ENCODE data around the gene ZDHHC14.

Gene ZDHHC14

GRCh38 chr6:157428427-157429202 is 47.6 kb downstream of the ZDHHC14 start:
- Histone ChIP-seq H3K27ac (ENCODE audit: low read depth, low read length) (no peak overlapping the region), H3K4me3 (ENCODE audit: insufficient read depth, low read length, poor library complexity, severe bottlenecking) (no peak overlapping the region), H3K9ac (ENCODE audit: low read length) (no peak overlapping the region), H2AFZ (ENCODE audit: low read depth, low read length, severe bottlenecking) (no peak overlapping the region), H3K4me2 (ENCODE audit: low read depth, low read length, poor library complexity, severe bottlenecking) (no peak overlapping the region), H3F3A (ENCODE audit: insufficient read depth) (no peaks in the 10 kb centered on the region), H4K20me1 (ENCODE audit: low read depth, low read length) (no peaks in the 10 kb centered on the region), H3K27me3 (ENCODE audit: low read length) (no peaks in the 10 kb centered on the region), H3K36me3 (ENCODE audit: low read length) (no peaks in the 10 kb centered on the region), H3K9me2 (replicated peaks; ENCODE audit: insufficient read depth, low read length) (no peaks in the 10 kb centered on the region), H3K79me2 (ENCODE audit: insufficient read depth, low read length) (no peaks in the 10 kb centered on the region), H3K9me3 (ENCODE audit: insufficient read depth, low read length) (no peaks in the 10 kb centered on the region)
- TF ChIP-seq EZH2phosphoT487 (conservative IDR thresholded peaks at IDR 0.05; ENCODE audit: low read length) (no peak), CTCF (IDR thresholded peaks at IDR 0.05; ENCODE audit: insufficient read depth, low read length, poor library complexity, severe bottlenecking) (no peak)

- H3K27ac ChIP-seq (ENCODE audit: low read depth, low read length) = no peak overlapping the region
- H3K4me2 ChIP-seq (ENCODE audit: low read depth, low read length, poor library complexity, severe bottlenecking) = no peak overlapping the region
- no peaks in the 10 kb centered on the region for H3K79me2 ChIP-seq (ENCODE audit: insufficient read depth, low read length)
Observed at GRCh38 chr6:157429248-157429647, 48.3 kb downstream of the ZDHHC14 start.

GRCh38 chr6:157430834-157431233 is 49.8 kb downstream of the ZDHHC14 start:
- Histone ChIP-seq H4K20me1 (ENCODE audit: low read depth, low read length) (no peaks in the 10 kb centered on the region), H3F3A (ENCODE audit: insufficient read depth) (no peaks in the 10 kb centered on the region), H3K4me3 (ENCODE audit: insufficient read depth, low read length, poor library complexity, severe bottlenecking) (no peak overlapping the region), H3K79me2 (ENCODE audit: insufficient read depth, low read length) (no peaks in the 10 kb centered on the region), H3K36me3 (ENCODE audit: low read length) (no peaks in the 10 kb centered on the region), H3K4me2 (ENCODE audit: low read depth, low read length, poor library complexity, severe bottlenecking) (no peak overlapping the region), H2AFZ (ENCODE audit: low read depth, low read length, severe bottlenecking) (no peak overlapping the region), H3K9me3 (ENCODE audit: insufficient read depth, low read length) (no peaks in the 10 kb centered on the region), H3K9me2 (replicated peaks; ENCODE audit: insufficient read depth, low read length) (no peaks in the 10 kb centered on the region), H3K27me3 (ENCODE audit: low read length) (no peaks in the 10 kb centered on the region), H3K27ac (ENCODE audit: low read depth, low read length) (no peak overlapping the region), H3K9ac (ENCODE audit: low read length) (no peak overlapping the region)
- TF ChIP-seq CTCF (IDR thresholded peaks at IDR 0.05; ENCODE audit: insufficient read depth, low read length, poor library complexity, severe bottlenecking) (no peak), EZH2phosphoT487 (conservative IDR thresholded peaks at IDR 0.05; ENCODE audit: low read length) (no peak)

More at GRCh38 chr6:157429248-157429647, 48.3 kb downstream of the ZDHHC14 start:
- no peaks in the 10 kb centered on the region for H4K20me1 ChIP-seq (ENCODE audit: low read depth, low read length)
- no peaks in the 10 kb centered on the region for H3K9me3 ChIP-seq (ENCODE audit: insufficient read depth, low read length)
- no peak overlapping the region for H2AFZ ChIP-seq (ENCODE audit: low read depth, low read length, severe bottlenecking)
- H3K9me2 ChIP-seq (replicated peaks; ENCODE audit: insufficient read depth, low read length) = no peaks in the 10 kb centered on the region
- no peaks in the 10 kb centered on the region for H3K27me3 ChIP-seq (ENCODE audit: low read length)
- TF ChIP-seq CTCF (IDR thresholded peaks at IDR 0.05; ENCODE audit: insufficient read depth, low read length, poor library complexity, severe bottlenecking) (no peak), EZH2phosphoT487 (conservative IDR thresholded peaks at IDR 0.05; ENCODE audit: low read length) (no peak)
- H3K4me3 ChIP-seq (ENCODE audit: insufficient read depth, low read length, poor library complexity, severe bottlenecking) = no peak overlapping the region
- no peak overlapping the region for H3K9ac ChIP-seq (ENCODE audit: low read length)
- H3F3A ChIP-seq (ENCODE audit: insufficient read depth) = no peaks in the 10 kb centered on the region
- H3K36me3 ChIP-seq (ENCODE audit: low read length) = no peaks in the 10 kb centered on the region
